ENCODE data around the gene DTNB.

The DTNB gene

GRCh38 chr2:25654801-25655200 is 18.6 kb downstream of the DTNB start:
- no peak for DNase-seq (ENCODE audit: low read depth)
- H3K4me3 ChIP-seq (ENCODE audit: low read depth, low read length), result no peak overlapping the region
- in situ Hi-C loops (cut with HindIII; ENCODE audit: low sequenced_read_pairs), result no loop called here
- TF ChIP-seq CTCF (IDR thresholded peaks at IDR 0.05; ENCODE audit: low read depth, low read length, missing control alignments), result no peak

- no peak overlapping the region for H3K4me3 ChIP-seq (ENCODE audit: low read depth, low read length)
- no peak for DNase-seq (ENCODE audit: low read depth)
- in situ Hi-C loops (cut with HindIII; ENCODE audit: low sequenced_read_pairs), result no loop called here
- TF ChIP-seq CTCF (IDR thresholded peaks at IDR 0.05; ENCODE audit: low read depth, low read length, missing control alignments), result no peak
These were observed 21.5 kb downstream of the DTNB start for GRCh38 chr2:25651782-25652455.

GRCh38 chr2:25651066-25651465 is 22.3 kb downstream of the DTNB start:
- TF ChIP-seq CTCF (IDR thresholded peaks at IDR 0.05; ENCODE audit: low read depth, low read length, missing control alignments), result no peak
- DNase-seq (ENCODE audit: low read depth), result no peak
- no peak overlapping the region for H3K4me3 ChIP-seq (ENCODE audit: low read depth, low read length)
- in situ Hi-C loops (cut with HindIII; ENCODE audit: low sequenced_read_pairs), result no loop called here

DNA sequence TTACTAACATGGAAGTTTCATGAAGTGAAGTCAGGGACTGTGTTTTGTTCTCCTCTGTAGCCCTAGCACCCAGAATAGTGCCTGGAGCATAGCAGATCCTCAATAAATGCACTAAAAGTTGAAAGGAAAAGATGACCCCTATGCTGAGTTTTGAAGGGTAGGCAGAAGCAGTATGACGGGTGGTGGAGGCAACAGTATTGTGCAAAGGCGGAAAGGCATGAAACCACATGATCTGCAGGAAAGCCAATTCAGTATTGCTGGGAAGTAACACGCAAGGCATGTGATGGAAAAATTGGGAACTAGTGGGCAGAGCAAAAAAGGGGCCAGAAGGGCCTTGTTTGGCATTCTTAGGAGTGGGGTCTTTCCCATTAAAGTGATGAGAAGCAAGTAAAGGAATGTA is 23.1 kb downstream of the DTNB start:
- H3K4me3 ChIP-seq (ENCODE audit: low read depth, low read length), result no peak overlapping the region
- no peak for DNase-seq (ENCODE audit: low read depth)
- in situ Hi-C loops (cut with HindIII; ENCODE audit: low sequenced_read_pairs), result no loop called here
- TF ChIP-seq CTCF (IDR thresholded peaks at IDR 0.05; ENCODE audit: low read depth, low read length, missing control alignments), result no peak

GRCh38 chr2:25649786-25650185 is 23.6 kb downstream of the DTNB start:
- no peak overlapping the region for H3K4me3 ChIP-seq (ENCODE audit: low read depth, low read length)
- no peak for TF ChIP-seq CTCF (IDR thresholded peaks at IDR 0.05; ENCODE audit: low read depth, low read length, missing control alignments)
- DNase-seq (ENCODE audit: low read depth), result no peak
- in situ Hi-C loops (cut with HindIII; ENCODE audit: low sequenced_read_pairs), result no loop called here

- DNase-seq (ENCODE audit: low read depth), result no peak
- in situ Hi-C loops (cut with HindIII; ENCODE audit: low sequenced_read_pairs), result no loop called here
- no peak overlapping the region for H3K4me3 ChIP-seq (ENCODE audit: low read depth, low read length)
- TF ChIP-seq CTCF (IDR thresholded peaks at IDR 0.05; ENCODE audit: low read depth, low read length, missing control alignments), result no peak
These were observed 31.1 kb downstream of the DTNB start for GRCh38 chr2:25642298-25642697.
